ENCODE data around the gene CNTRL. TPM values are rescaled to one million over a fixed set of nuclear protein-coding genes. Genes with fewer than 3 reads are reported as not detected.
A peak's percentile ranks its signal among the peaks of the same experiment; 100 is the strongest.

Gene CNTRL
- total and polyA plus RNA-seq, 2 donors (not counting 1 experiment from before 2014, with no cell fraction given): 40.0 to 146 TPM

DNA sequence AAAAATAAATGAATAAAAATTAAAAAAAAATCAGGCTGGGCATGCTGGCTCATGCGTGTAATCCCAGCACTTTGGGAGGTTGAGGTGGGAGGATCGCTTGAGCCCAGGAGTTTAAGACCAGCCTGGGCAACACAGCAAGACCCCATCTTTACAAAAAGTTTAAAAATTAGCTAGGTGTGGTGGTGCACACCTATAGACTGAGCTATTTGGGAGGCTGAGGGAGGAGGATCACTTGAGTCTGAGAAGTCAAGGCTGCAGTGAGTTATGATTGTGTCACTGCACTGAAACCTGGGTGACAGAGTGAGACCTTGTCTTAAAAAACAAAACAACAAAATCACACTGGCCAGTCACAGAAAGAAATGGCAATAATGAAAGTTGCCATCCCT, 3.4 kb upstream of the CNTRL start:
- peaks cover 7% of the 10 kb centered on the region for H4K20me1 ChIP-seq (ENCODE audit: control insufficient read depth, insufficient read depth, low read length, poor library complexity, severe bottlenecking)
- H3K36me3 ChIP-seq (replicated peaks in 1 of 2; ENCODE audit: control extremely low read depth in 1 of 2, control insufficient read depth in 1 of 2, extremely low read depth in 1 of 2, insufficient read depth in 2 of 2, low read length in 1 of 2): no peaks in the 10 kb centered on the region
- no peaks in the 10 kb centered on the region for H3K27me3 Mint-ChIP-seq
- H3K4me3 Mint-ChIP-seq: peak overlapping the region; percentile 85
- H3K27ac Mint-ChIP-seq: peak overlapping the region; percentile 93
- H3K27ac ChIP-seq (ENCODE audit: low read length in 2 of 2): peak overlapping the region; percentile 90 to 93
- H2AFZ ChIP-seq (ENCODE audit: insufficient read depth, low read depth, low read length, poor library complexity, severe bottlenecking): peak overlapping the region; percentile 74
- DNase-seq: no peak
- peaks cover 48% of the 10 kb centered on the region for H3K4me1 Mint-ChIP-seq
- H3K79me2 ChIP-seq (ENCODE audit: control insufficient read depth, insufficient read depth, low read length): peaks cover 35% of the 10 kb centered on the region
- no peak for TF ChIP-seq CTCF (IDR thresholded peaks at IDR 0.05)
- WGBS (ENCODE audit: insufficient coverage): no CpG with 5 or more reads among the region's 2 CpGs
- peak overlapping the region; percentile 70 for H3K9ac ChIP-seq (ENCODE audit: low read length)
- H3K27me3 ChIP-seq (replicated peaks in 1 of 4; ENCODE audit: control extremely low read depth in 1 of 4, control insufficient read depth in 3 of 4, insufficient read depth in 4 of 4, low read length in 3 of 4): no peaks in the 10 kb centered on the region
- intact Hi-C loops (cut with micrococcal nuclease): loop anchor here (5.0 kb wide), 1 partner anchor 144 kb away; the partner anchor contains the start of gene TRAF1
- peak overlapping the region; percentile 84 for H3K4me2 ChIP-seq (replicated peaks; ENCODE audit: low read depth, low read length, poor library complexity, severe bottlenecking)
- H3K4me1 ChIP-seq (ENCODE audit: control insufficient read depth in 2 of 2, insufficient read depth in 2 of 2, low read length in 2 of 2): peaks cover 35 to 42% of the 10 kb centered on the region in 2 donors
- H3K9me3 ChIP-seq (ENCODE audit: control extremely low read depth in 1 of 3, control insufficient read depth in 2 of 3, insufficient read depth in 1 of 3, low read length in 2 of 3): peaks cover 2 to 4% (median 3%) of the 10 kb centered on the region in 3 donors
- ChIA-PET CTCF (interaction anchor here (0.7 to 4.1 kb wide), 12 partner anchors 11 to 316 kb away, joined by 3 to 43 read pairs (median 4); no protein-coding TSS in a partner anchor), POLR2A (interaction anchor here (1.1 to 1.9 kb wide), 2 partner anchors 10 to 27 kb away, joined by 5 to 8 read pairs; no protein-coding TSS in a partner anchor)
- peaks cover 8% of the 10 kb centered on the region for H3K9me3 Mint-ChIP-seq (ENCODE audit: insufficient read depth)
- peak; percentile 1 for ATAC-seq (ENCODE audit: low read depth)
- peak overlapping the region; percentile 45 to 74 (median 56) for H3K4me3 ChIP-seq (ENCODE audit: control extremely low read depth in 1 of 5, extremely low read depth in 1 of 5, insufficient read depth in 1 of 5, low read depth in 2 of 5, low read length in 4 of 5)

DNA sequence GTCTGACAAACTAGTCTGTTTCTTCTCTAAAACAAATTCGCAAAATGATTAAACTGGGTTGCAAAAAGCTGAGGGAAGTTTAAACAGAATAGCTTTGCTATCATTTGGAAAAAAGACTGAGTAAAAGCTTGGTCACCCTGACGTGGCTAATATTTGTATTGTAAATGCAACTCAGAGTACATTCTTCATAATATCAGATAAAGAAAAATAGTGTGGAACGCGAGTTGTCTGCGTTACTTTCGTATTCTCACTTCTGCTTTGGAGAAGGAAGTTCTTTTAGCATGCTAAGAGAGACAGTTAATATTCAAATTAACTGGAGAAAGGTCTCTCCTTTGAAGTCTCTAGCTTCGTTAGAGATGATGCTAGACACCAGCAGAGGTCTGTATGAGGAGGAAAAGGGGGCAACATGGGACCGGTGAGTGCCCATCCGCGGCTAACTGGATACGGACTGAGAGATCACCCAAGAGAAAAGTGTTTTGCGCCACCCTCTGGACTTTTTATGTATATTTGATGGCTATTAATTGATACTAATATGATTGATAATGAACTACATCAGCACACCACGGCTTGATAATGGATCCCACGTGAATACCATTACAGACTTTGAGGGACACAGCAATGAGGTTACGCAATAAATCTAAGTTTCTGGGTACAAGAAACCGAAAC, 2.9 kb upstream of the CNTRL start:
- H3K36me3 ChIP-seq (replicated peaks in 1 of 2; ENCODE audit: control extremely low read depth in 1 of 2, control insufficient read depth in 1 of 2, extremely low read depth in 1 of 2, insufficient read depth in 2 of 2, low read length in 1 of 2): no peaks in the 10 kb centered on the region
- peak overlapping the region; percentile 74 for H2AFZ ChIP-seq (ENCODE audit: insufficient read depth, low read depth, low read length, poor library complexity, severe bottlenecking)
- ChIA-PET CTCF (interaction anchor here (0.7 to 4.1 kb wide), 12 partner anchors 10 to 316 kb away, joined by 3 to 43 read pairs (median 4); no protein-coding TSS in a partner anchor), POLR2A (interaction anchor here (1.1 to 1.9 kb wide), 3 partner anchors 10 to 130 kb away, joined by 3 to 8 read pairs (median 5); partner anchors contain the start of gene RAB14)
- peak overlapping the region; percentile 93 for H3K27ac Mint-ChIP-seq
- DNase-seq: peak; percentile 79
- no peaks in the 10 kb centered on the region for H3K27me3 Mint-ChIP-seq
- H3K4me3 ChIP-seq (ENCODE audit: control extremely low read depth in 1 of 5, extremely low read depth in 1 of 5, insufficient read depth in 1 of 5, low read depth in 2 of 5, low read length in 4 of 5): peak overlapping the region; percentile 45 to 74 (median 56)
- H3K4me2 ChIP-seq (replicated peaks; ENCODE audit: low read depth, low read length, poor library complexity, severe bottlenecking): peak overlapping the region; percentile 84
- peaks cover 8% of the 10 kb centered on the region for H3K9me3 Mint-ChIP-seq (ENCODE audit: insufficient read depth)
- peaks cover 53% of the 10 kb centered on the region for H3K4me1 Mint-ChIP-seq
- TF ChIP-seq EZH2 (IDR thresholded peaks at IDR 0.05; ENCODE audit: borderline replicate concordance, insufficient read depth, low read depth, low read length, poor library complexity, severe bottlenecking): no peak
- H3K9me3 ChIP-seq (ENCODE audit: control extremely low read depth in 1 of 3, control insufficient read depth in 2 of 3, insufficient read depth in 1 of 3, low read length in 2 of 3): peaks cover 2 to 4% (median 3%) of the 10 kb centered on the region in 3 donors
- H4K20me1 ChIP-seq (ENCODE audit: control insufficient read depth, insufficient read depth, low read length, poor library complexity, severe bottlenecking): peaks cover 10% of the 10 kb centered on the region
- intact Hi-C loops (cut with micrococcal nuclease): loop anchor here (1.0 to 5.0 kb wide), 2 partner anchors 145 to 180 kb away; partner anchors contain the start of gene TRAF1
- peak; percentile 65 for ATAC-seq (ENCODE audit: low read depth)
- WGBS (ENCODE audit: insufficient coverage): 2% methylated on average over 9 of the region's 16 CpGs
- H3K27ac ChIP-seq (ENCODE audit: low read length in 2 of 2): peak overlapping the region; percentile 90 to 93
- H3K4me3 Mint-ChIP-seq: peak overlapping the region; percentile 85
- H3K4me1 ChIP-seq (ENCODE audit: control insufficient read depth in 2 of 2, insufficient read depth in 2 of 2, low read length in 2 of 2): peaks cover 40 to 47% of the 10 kb centered on the region in 2 donors
- peak overlapping the region; percentile 70 for H3K9ac ChIP-seq (ENCODE audit: low read length)
- peaks cover 41% of the 10 kb centered on the region for H3K79me2 ChIP-seq (ENCODE audit: control insufficient read depth, insufficient read depth, low read length)
- no peaks in the 10 kb centered on the region for H3K27me3 ChIP-seq (replicated peaks in 1 of 4; ENCODE audit: control extremely low read depth in 1 of 4, control insufficient read depth in 3 of 4, insufficient read depth in 4 of 4, low read length in 3 of 4)
